NCI-H2227 treated with DMSO at 0.1 percent for 48 hours (cell line): ENCODE data around the gene AFF4.
"Not testable (repeated sequence)": the region's sequence is repeated elsewhere in the genome, so short reads cannot be mapped to it uniquely, and the experiment has no call there.

Experiments
- DNase-seq: peaks from one replicate; lab custom pipeline; 2025; lab: John Stamatoyannopoulos, UW

The AFF4 gene

GRCh38 chr5:132886064-132886823 lies 77.2 kb downstream of the AFF4 start:
- no peak for DNase-seq

- DNase-seq, result no peak
Measured at GRCh38 chr5:132884548-132884947, 78.9 kb downstream of the AFF4 start.

DNA sequence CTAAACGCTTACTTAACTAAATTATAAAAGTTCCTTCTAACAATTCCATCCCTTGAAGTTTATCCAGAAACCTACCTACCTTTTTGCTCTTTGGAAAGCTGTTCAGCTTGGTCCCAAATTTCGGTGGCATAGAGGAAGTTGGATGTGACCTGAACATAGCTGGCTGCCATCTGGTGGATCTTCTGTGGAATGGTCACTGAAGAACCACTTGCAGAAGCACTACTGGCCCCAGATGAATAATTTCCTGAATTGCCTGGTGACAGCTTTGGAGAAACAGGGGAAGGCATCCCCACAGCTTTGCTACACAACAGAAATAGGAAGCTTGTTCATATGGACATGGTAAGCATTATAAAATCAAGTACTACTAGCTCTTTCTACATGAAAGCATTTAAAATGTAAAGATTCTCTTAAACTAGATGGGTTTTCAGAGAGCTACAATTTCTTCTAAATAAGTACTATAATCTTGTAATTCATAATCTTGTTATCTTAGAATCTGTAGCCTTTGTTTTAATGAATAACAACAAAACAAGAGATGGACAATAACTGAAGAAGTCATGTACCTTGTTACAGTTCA lies 80.1 kb downstream of the AFF4 start:
- DNase-seq, result peak; percentile 27

GRCh38 chr5:132877938-132878337 lies 85.5 kb downstream of the AFF4 start:
- DNase-seq, result no peak

GRCh38 chr5:132877466-132877865 lies 86.0 kb downstream of the AFF4 start:
- DNase-seq, result no peak

GRCh38 chr5:132876020-132876759 lies 87.2 kb downstream of the AFF4 start:
- DNase-seq, result no peak

DNA sequence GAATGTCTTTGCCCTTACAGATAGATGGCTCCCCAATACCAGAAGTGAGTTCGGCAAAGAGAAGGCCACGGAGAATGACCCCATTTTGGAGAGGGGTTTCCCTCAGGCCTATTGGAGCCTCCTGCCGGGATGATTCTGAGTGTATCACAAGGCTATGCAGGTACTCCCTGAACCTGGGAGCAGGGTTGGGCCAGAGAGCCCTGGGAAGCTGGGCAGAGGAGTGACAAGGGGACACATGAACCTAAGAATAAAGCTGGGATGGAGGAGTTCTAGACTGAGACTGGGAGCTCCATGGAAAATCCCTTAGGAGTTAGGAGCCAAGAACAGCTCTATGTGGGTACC lies 89.5 kb downstream of the AFF4 start:
- no peak for DNase-seq

DNA sequence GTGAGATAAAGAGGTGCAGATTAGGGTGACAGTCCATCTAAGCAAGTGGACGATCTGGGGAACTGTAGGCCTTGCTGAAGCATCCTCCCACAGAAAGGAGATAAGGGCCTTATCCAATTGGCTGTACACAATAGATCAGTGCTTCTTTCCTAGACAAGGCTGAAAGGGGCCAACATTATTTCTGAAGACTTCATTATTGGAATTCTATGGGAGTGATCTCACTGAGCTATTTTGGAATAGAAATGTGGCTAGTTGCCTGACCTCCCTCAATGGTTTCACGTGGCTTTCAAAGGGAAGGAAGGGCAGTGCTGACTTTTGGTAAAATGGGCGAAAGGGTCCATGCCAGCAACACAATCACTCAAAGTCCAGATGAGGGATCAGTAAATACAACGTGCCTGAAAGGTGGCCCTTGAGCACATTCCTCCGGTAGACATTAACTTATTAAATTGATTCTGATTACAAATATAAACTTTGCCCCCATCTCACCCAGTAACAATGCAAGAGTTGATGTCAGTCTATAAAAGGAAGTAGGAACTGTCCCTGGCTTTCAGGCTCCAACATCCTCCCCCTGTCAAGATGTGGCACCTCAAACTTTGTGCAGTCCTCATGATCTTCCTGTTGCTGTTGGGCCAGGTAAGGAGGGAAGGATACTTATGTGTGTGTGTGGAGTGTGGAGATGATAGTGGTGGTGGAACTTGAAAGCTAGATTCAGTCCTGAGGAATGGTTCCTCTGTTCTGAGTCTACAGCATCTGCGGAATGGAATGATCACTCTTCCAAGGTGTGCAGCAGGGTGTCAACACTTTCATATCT lies 90.1 kb downstream of the AFF4 start, which contains the start of gene LEAP2:
TSS of gene LEAP2 (plus strand) at position 550 of the 811 bp plus-strand sequence. CDS start at position 577, 27 bp downstream.
- DNase-seq, result no peak

GRCh38 chr5:132872788-132873118 lies 90.7 kb downstream of the AFF4 start:
- no peak for DNase-seq

DNA sequence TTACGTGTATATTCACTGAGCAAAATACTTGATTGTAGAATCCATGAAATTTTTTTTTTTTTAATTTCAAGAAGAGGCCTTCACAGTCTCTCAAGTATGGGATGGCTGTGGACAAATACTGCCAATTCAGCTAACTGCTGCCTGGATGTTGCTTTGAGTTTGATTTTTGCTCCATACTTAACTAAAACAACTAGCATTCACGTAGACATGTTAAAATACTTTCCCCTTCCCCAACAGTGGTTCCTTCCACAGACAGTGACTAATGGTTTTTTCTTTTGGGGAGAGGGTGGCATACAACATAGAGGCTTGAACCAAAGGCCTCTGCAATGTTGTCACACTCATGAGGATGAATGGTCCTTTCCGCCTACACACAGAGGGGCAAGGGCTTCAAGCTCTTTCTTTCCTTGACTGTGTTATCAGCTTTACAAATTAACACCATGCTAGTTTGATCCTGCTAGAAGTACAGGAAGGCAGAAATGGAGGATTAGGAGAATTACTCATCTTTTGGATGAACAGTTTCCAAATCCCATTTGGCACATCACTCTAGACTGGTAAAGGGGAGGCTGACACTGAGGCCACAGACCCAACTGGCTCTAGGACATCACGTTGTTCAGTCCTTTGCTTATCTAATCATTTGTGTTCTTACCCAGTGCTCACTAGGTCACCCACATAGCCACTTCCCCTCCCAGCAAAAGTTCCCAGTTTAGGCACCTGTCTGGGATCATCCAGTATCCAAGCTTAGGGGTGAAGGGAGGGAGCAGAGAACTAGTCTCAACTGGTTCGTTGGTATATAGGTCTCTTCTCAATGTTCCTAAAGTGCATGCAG lies 91.8 kb downstream of the AFF4 start:
- DNase-seq, result no peak

DNA sequence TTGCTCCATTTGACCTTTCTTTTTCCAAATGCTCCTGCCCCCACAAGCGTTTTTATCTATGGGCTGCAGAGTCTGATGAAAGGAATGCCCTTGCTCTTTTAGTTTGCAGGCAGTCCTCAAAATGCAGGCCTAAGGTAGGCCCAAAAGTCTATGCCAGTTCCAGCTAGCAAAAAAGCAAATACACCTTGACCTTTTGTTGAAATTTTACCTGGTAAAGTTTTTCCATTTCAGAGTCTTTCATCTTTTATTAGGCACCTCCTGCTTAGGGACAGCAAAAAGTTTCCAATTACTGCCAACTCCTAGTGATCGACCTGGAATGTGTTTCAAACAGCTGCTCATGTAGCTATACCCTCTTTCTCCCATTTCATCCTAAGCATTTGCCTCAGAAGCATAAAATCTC lies 92.6 kb downstream of the AFF4 start:
- DNase-seq, result no peak

- DNase-seq, result no peak
Measured at GRCh38 chr5:132868754-132869153, 94.7 kb downstream of the AFF4 start.

DNA sequence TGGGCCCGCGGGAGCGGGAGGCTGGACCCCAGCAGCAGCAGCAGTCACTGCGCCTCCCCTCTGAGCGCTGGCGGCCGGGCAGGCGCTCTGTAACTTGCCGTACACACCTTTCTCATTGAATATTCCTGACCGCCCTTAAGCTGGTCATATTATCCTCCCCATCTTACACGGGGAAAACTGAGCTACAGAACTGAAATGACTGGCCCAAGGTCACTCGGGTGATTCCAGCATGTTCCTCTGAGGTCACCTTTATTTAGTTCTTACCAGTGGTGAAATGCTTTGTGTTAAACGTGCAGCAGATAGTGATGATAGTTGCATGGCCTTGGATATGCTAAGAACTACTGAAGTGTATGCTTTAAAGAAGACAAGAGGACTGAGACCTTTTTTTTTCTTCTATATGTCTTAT lies 96.4 kb downstream of the AFF4 start:
- DNase-seq, result no peak

DNA sequence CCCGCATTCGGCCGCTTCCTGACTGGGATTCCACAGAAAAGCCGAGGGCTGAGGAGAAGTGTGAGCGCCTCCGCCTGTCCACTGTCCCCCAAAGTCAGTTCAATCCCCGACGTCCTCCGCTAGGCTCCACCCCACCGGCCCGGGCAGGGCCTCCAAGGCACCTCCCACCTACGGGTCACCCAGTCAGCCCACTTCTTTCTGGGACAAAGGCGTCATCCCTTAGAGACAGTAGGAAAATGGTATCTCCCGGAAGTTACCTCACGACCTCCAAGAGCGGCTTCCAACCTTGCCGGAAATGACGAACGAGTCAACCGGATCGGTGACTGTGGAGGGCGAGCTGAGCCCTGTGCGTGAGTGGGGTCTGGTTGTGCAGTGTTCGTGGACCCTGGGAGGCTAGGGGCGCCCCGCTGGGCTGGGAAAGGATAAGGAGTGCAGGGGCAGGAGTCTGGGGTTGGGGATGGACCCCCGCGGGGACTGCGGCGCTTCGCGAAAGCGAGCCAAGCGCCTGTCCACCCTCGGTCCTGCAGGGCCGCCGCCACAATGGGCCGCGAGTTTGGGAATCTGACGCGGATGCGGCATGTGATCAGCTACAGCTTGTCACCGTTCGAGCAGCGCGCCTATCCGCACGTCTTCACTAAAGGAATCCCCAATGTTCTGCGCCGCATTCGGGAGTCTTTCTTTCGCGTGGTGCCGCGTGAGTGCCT lies 96.9 kb downstream of the AFF4 start, which contains the start of the genes GDF9 and UQCRQ:
TSS of gene GDF9 (minus strand) at position 128 of the 704 bp plus-strand sequence. CDS start 1,936 bp downstream, outside the sequence.
TSS of gene UQCRQ (plus strand) at position 301 of the 704 bp plus-strand sequence. CDS start at position 541, 240 bp downstream.
- DNase-seq, result peak; percentile 94

DNA sequence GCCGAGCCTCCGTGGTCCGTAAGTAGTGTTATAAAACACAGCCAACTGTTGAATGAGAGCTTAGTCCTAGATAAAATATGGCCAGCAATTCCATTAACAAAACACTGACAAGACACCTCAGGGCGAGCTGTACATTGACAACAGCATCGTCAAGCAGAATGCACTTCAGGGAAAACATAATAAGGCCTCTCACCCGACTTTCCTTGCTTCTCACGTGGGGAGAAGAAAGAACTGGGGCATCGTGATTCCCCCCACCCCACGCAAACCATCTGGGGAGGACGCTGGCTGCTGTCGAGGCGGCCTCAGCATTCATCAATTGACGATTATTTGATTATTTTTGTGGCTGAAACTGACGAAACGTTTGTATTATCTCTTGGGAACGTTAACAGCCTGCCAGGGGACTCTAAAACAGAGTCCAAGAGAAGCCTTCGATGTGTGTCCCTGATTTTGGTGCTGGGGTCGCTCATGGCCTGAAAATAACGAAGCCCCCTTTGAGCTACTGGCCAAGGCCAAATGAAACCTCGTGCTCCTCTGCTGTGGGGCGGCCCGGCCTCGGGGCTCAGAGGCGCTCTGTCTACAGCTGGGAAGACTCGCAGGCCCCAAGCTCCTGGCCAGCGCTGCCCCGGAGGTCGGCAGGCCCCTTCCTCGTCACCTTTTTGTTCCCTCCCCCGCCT lies 97.6 kb downstream of the AFF4 start:
- DNase-seq, result no peak

- no peak for DNase-seq
Measured at GRCh38 chr5:132860742-132861141, 102.7 kb downstream of the AFF4 start.

DNA sequence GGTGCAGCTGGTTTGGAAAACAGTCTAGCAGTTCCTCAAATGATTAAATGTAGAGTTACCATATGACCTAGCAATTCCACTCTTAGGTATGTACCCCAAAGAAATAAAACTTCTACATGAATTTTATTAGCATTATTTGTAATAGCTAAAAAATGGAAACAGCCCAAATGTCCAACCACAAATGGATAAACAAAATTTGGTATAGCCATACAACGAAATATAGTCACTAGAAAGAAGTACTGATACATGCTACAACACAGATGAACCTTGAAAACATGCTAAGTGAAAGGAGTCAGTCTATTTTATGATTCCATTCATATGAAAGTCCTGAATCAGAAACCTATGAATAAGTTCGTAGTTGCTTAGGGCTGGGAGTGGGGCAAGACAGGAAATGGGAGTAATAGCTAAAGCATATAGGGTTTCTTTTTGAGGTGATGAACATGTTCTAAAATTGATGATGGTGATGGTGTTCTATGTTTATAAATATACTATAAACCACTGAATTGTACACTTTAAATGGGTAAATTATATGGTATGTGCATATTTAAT lies 103.5 kb downstream of the AFF4 start:
- no peak for DNase-seq

DNA sequence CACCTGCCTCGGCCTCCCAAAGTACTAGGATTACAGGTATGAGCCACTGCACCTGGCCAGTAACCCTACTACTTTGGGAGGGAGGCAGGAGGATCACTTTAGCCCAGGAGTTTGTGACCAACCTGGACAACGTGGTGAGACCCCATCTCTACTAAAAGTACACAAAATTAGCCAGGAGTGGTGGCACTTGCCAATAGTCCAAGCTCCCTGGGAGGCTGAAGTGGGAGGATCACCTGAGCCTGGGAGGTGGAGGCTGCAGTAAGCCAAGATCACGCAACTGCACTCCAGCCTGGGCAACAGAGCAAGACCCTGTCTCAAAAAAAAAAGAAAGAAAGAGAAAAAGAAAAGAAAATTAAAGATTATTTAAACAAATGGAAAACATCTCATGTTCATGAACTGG lies 107.4 kb downstream of the AFF4 start:
- DNase-seq, result no peak

- not testable (repeated sequence) for DNase-seq
Measured at GRCh38 chr5:132854992-132855391, 108.4 kb downstream of the AFF4 start.

DNA sequence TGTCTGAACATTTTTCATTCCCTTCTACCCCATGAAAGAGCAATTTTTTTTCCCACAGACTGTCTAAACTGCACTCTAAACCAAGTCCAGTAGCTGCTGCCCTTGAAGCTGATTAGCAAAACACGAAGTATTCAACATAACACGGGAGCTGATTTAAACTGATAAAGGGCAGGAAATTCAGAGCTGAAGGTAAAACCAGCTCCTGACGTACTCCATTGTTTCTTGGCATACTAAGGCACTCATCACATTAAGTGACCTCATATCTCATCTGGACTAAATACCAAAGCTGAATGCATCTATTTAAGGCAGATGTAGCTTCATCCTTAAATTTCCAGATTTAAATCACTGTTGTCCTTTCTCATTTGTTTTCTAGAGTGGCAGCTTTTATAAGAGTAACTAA lies 109.1 kb downstream of the AFF4 start:
- DNase-seq, result no peak
